SK-N-SH treated with all-trans-retinoic acid at 6 μM for 48 hours (cell line): ENCODE results near the gene C1QTNF2.

ENCODE experiments used
- ATAC-seq: fragments of 200-7000 bp; cut with Tn5 transposase; 3 replicates; pipeline ENCODE4 v1.9.1; 2020; ENCODE audit warnings: mild to moderate bottlenecking, moderate library complexity
- ARNTL ChIP-seq: fragments of 450-650 bp; formaldehyde crosslinking; IDR thresholded peaks from 2 replicates; pipeline ENCODE4 v1.5.0; 2020; ENCODE audit warnings: low read depth, mild to moderate bottlenecking, moderate library complexity, borderline replicate concordance
- BACH2 ChIP-seq: fragments of 250-450 bp; sonication (Bioruptor Pico); IDR thresholded peaks from 2 replicates; pipeline ENCODE4 v1.9.0; 2021; ENCODE audit warnings: mild to moderate bottlenecking, borderline replicate concordance
- CSDC2 ChIP-seq: fragments of 250-450 bp; sonication (Bioruptor Pico); IDR thresholded peaks from 2 replicates; pipeline ENCODE4 v1.5.0; 2020; ENCODE audit warnings: mild to moderate bottlenecking, moderate library complexity
- CSRNP3 ChIP-seq: fragments of 250-450 bp; sonication (Bioruptor Pico); IDR thresholded peaks from 2 replicates; pipeline ENCODE4 v1.5.1; 2021; ENCODE audit warnings: mild to moderate bottlenecking, moderate library complexity
- ESRRG ChIP-seq: fragments of 250-450 bp; sonication (Bioruptor Pico); IDR thresholded peaks from 2 replicates; pipeline ENCODE4 v1.6.1; 2021; ENCODE audit warnings: mild to moderate bottlenecking
- GLIS3 ChIP-seq: fragments of 250-450 bp; sonication (Bioruptor Pico); IDR thresholded peaks from 2 replicates; pipeline ENCODE4 v1.5.0; 2020; ENCODE audit warnings: mild to moderate bottlenecking, moderate library complexity
- ISL1 ChIP-seq: fragments of 250-450 bp; sonication (Bioruptor Pico); IDR thresholded peaks from 2 replicates; pipeline ENCODE4 v2.1.2; 2022; ENCODE audit warnings: mild to moderate bottlenecking, moderate library complexity
- OSR1 ChIP-seq: fragments of 250-450 bp; sonication (Bioruptor Pico); IDR thresholded peaks from 2 replicates; pipeline ENCODE4 v1.8.0; 2022; ENCODE audit warnings: moderate library complexity, mild to moderate bottlenecking, inconsistent platforms
- PATZ1 ChIP-seq: fragments of 250-450 bp; sonication (Bioruptor Pico); IDR thresholded peaks from 2 replicates; pipeline ENCODE4 v1.8.0; 2020; ENCODE audit warnings: mild to moderate bottlenecking, moderate library complexity, borderline replicate concordance
- PPARA ChIP-seq: fragments of 250-450 bp; sonication (Bioruptor Pico); IDR thresholded peaks from 2 replicates; pipeline ENCODE4 v1.5.0; 2020; ENCODE audit warnings: mild to moderate bottlenecking, borderline replicate concordance
- RARB ChIP-seq: fragments of 250-450 bp; sonication (Bioruptor Pico); IDR thresholded peaks from 2 replicates; pipeline ENCODE4 v1.8.0; 2021; ENCODE audit warnings: mild to moderate bottlenecking, moderate library complexity
- SNAI2 ChIP-seq: fragments of 250-450 bp; sonication (Bioruptor Pico); IDR thresholded peaks from 2 replicates; pipeline ENCODE4 v1.5.0; 2020; ENCODE audit warnings: mild to moderate bottlenecking, moderate library complexity
- TCF4 ChIP-seq: fragments of 250-450 bp; sonication (Bioruptor Pico); IDR thresholded peaks from 2 replicates; pipeline ENCODE4 v1.8.0; 2021; ENCODE audit warnings: mild to moderate bottlenecking, moderate library complexity, borderline replicate concordance
- TOX ChIP-seq: fragments of 250-450 bp; sonication (Bioruptor Pico); IDR thresholded peaks from 2 replicates; pipeline ENCODE4 v1.8.0; 2021; ENCODE audit warnings: mild to moderate bottlenecking, moderate library complexity, borderline replicate concordance
- TSHZ2 ChIP-seq: fragments of 250-450 bp; sonication (Bioruptor Pico); IDR thresholded peaks from 2 replicates; pipeline ENCODE4 v1.5.0; 2020; ENCODE audit warnings: mild to moderate bottlenecking, moderate library complexity
- ZC3H10 ChIP-seq: fragments of 250-450 bp; sonication (Bioruptor Pico); IDR thresholded peaks from 2 replicates; pipeline ENCODE4 v1.5.1; 2021; ENCODE audit warnings: mild to moderate bottlenecking, moderate library complexity
- ZFP3 ChIP-seq: fragments of 250-450 bp; sonication (Bioruptor Pico); IDR thresholded peaks from 2 replicates; pipeline ENCODE4 v1.5.0; 2020; ENCODE audit warnings: mild to moderate bottlenecking, moderate library complexity
- ZFP30 ChIP-seq: fragments of 450-650 bp; formaldehyde crosslinking; IDR thresholded peaks from 2 replicates; pipeline ENCODE4 v1.5.0; 2022; ENCODE audit warnings: mild to moderate bottlenecking, moderate library complexity
- ZNF565 ChIP-seq: fragments of 450-650 bp; formaldehyde crosslinking; conservative IDR thresholded peaks from 2 replicates; pipeline ENCODE4 v1.5.0; 2020; ENCODE audit warnings: low read depth, mild to moderate bottlenecking, moderate library complexity
- ZNF70 ChIP-seq: fragments of 450-650 bp; formaldehyde crosslinking; IDR thresholded peaks from 2 replicates; pipeline ENCODE4 v1.5.0; 2020; ENCODE audit warnings: mild to moderate bottlenecking, moderate library complexity

C1QTNF2 gene

GRCh38 chr5:160385496-160385895 is 15.1 kb upstream of the C1QTNF2 start:
- no peak for ATAC-seq

GRCh38 chr5:160384681-160385080 is 14.3 kb upstream of the C1QTNF2 start:
- ATAC-seq: no peak

More at GRCh38 chr5:160385496-160385895, 15.1 kb upstream of the C1QTNF2 start:
- TF ChIP-seq ZC3H10 (no peak), GLIS3 (CRISPR knock-in tag) (no peak), PPARA (CRISPR knock-in tag) (no peak), ZFP30 (CRISPR knock-in tag) (no peak), CSRNP3 (CRISPR knock-in tag) (no peak), CSDC2 (CRISPR knock-in tag) (no peak), TCF4 (CRISPR knock-in tag) (no peak), ISL1 (CRISPR knock-in tag) (no peak)
- TF ChIP-seq, all 23 proteins: peak for 0

GRCh38 chr5:160382346-160382745 is 11.9 kb upstream of the C1QTNF2 start:
- TF ChIP-seq GLIS3 (CRISPR knock-in tag) (no peak), TCF4 (CRISPR knock-in tag) (no peak), ZFP3 (CRISPR knock-in tag) (no peak), BACH2 (CRISPR knock-in tag) (no peak), ZC3H10 (no peak), ARNTL (CRISPR knock-in tag) (no peak), ZFP30 (CRISPR knock-in tag) (no peak), ISL1 (CRISPR knock-in tag) (no peak), TOX (CRISPR knock-in tag) (no peak), SNAI2 (CRISPR knock-in tag) (no peak), PATZ1 (CRISPR knock-in tag) (no peak), ZNF565 (CRISPR knock-in tag) (no peak), PPARA (CRISPR knock-in tag) (no peak), ZNF70 (CRISPR knock-in tag) (no peak), TSHZ2 (CRISPR knock-in tag) (no peak), ESRRG (CRISPR knock-in tag) (no peak), OSR1 (no peak)
- no peak for ATAC-seq

More at GRCh38 chr5:160384681-160385080, 14.3 kb upstream of the C1QTNF2 start:
- TF ChIP-seq ESRRG (CRISPR knock-in tag) (no peak), OSR1 (no peak), RARB (CRISPR knock-in tag) (no peak), ISL1 (CRISPR knock-in tag) (no peak), ZNF565 (CRISPR knock-in tag) (no peak), TOX (CRISPR knock-in tag) (no peak), CSRNP3 (CRISPR knock-in tag) (no peak), ZFP30 (CRISPR knock-in tag) (no peak), TCF4 (CRISPR knock-in tag) (no peak), PATZ1 (CRISPR knock-in tag) (no peak), CSDC2 (CRISPR knock-in tag) (no peak), ZC3H10 (no peak), BACH2 (CRISPR knock-in tag) (no peak), GLIS3 (CRISPR knock-in tag) (no peak)
